HTR-8/SVneo (cell line): ENCODE data around the gene CCDC142.

Experiments used
- DNase-seq: peaks from one replicate; pipeline ENCODE4 v3.0.0; 2011; ENCODE audit warnings: low spot score, mixed read lengths; ENCODE audit not compliant: insufficient read length
- FAIRE-seq: peaks from 2 replicates; lab custom pipeline; 2011; peaks lifted over from hg19 to GRCh38; lab: Jason Lieb, UNC

CCDC142 gene

DNA sequence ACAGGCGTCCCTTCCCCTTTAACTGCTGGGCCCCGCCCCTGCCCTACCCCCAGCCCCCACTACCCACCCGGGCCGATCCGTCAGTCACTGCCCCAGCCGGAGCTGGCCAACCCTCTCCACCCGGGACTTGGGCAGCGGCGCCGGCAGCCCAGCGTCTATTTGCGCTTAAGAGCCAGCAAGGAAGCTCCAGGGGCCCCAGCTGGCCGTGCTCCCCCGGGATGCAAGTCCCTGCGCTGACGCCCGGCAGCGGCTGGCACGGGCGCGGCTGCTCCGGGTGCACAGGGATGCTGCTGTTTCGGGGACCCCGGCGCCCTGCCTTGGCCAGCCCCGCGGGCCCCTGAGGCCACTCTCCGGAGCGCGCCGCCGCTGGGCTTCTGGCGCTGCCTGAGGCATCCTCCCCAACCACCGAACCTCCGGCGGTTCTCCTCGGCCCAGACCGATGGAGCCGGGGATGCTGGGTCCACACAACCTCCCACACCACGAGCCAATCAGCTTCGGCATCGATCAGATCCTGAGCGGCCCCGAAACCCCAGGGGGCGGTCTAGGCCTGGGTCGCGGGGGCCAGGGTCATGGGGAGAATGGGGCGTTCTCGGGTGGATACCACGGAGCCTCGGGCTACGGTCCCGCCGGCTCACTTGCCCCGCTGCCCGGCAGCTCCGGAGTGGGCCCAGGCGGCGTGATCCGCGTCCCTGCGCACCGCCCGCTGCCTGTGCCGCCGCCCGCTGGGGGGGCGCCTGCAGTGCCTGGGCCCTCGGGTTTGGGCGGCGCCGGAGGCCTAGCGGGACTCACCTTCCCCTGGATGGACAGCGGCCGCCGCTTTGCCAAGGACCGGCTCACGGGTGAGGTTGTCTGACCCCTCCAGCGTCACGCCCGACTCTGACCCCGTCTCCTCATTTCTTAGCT lies 31.8 kb upstream of the CCDC142 start, which contains the start of gene TLX2:
Gene TLX2, plus strand, starts transcription at position 83 of the 903 bp plus-strand sequence. Its CDS starts 357 bp downstream, at position 440.
- DNase-seq, result peak; percentile 79
- FAIRE-seq, result peak; percentile 90

DNA sequence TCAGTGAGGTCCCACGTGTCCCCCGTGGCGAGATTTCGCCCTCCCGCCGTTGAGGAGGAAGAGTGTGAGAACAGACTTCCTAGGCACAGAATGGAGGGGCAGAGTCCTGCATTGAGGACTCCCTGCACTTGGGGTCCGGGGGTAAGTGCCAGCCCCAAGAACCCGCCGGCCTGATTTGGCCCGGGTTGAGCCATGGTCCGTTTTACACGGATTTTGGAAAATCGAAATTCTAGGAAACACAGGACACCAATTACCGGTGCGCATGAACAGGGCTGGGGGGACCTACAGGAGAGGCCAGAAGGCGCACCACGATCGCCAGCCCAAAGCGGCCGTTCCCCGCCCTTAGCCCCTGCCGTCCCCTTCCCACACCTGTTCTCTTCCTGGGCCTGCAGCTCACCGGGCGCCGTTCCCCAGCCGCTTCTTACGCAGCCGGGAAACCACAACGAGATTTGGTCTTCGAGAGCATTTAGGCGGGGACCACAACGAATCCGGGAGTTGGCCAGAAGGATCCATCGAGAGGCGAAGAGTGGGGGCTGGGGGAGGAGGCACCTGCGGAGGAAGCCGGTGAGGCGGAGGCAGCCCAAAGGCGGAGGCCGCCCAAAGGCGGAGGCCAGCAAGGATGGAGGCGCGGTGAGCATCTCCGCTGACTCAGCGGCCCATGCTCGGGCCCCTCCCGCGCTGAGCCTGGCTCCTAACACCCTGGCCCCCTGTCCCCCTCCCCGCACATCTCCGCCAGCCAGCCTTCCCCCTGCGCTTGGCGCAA lies 31.0 kb upstream of the CCDC142 start:
- no peak for FAIRE-seq
- no peak for DNase-seq

DNA sequence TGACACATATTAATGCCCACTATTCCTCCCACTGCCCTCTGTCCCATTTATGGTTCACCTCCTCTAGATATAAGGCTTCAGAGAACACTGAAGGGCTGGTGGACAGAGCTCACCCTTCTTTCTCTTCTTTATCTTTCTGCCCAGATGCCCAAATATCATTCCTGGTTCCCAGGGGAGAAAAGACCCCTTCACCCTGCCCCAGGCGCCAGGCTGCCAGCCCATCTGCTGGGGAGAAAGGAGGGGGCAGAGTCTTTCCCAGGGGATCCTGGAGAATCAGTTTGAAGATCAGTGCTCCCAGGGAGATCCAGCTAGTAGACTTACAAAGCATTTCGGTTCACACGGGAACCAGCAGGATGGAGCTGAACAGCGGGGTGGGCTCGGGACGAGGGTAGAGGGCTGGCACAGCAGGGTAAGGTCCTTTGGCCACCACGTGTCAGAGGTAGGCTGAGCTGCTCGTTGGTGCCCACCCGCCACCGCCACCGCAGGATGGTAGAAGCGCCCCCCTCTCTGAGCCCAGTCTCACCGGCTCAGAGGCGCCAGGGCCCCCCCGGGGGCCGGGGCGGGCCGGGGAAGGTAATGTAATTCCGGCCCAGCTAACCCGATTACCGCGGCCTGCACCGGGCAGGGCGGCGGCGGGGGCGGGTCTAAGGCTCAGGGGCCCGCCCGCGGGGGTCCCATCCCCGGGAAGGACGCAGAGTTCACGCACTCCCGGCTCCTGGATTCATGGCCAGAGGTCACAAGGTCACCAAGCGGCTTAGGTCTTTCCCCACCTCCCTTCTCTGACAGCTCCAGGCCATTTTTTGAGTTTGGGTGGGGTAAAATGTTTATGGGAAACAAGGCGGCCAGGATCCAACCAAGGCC lies 30.2 kb upstream of the CCDC142 start:
- FAIRE-seq (no peak), DNase-seq (no peak)

DNA sequence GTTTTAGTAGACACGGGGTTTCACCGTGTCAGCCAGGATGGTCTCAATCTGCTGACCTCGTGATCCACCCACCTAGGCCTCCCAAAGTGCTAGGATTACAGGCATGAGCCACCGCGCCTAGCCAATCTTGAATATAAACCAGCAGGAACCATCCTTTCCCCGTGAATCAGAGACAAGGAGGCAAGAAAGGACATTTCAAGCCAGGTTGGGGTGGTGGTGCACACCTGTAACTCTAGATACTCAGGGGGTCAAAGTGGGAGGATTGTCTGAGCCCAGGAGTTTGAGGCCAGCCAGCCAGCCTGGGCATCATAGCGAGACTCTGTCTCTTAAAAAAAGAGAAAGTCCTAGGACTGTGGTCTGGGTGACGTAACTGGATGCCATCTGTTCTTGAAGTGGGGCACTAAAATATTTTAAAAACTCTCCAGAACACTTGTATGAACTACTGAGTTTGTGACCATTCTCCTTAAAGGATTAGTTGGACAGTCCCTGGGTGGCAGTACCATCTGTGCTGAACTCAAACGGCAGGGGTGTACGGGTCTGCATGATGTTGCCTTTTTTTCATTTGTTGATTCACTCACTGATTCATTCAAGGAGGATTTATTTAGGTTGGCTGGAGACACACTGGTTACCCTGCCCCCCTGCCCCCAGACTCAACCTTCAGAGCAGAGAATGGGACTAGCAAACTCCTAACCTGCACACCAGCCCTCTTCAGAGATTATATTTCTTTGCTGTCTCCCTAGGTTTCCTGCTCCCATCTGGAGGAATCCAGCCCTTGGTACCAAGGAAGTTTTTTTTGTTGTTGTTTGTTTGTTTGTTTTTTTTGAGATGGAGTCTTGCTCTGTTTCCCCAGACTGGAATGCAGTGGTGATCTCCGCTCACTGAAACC lies 28.5 kb upstream of the CCDC142 start:
- FAIRE-seq (no peak), DNase-seq (no peak)

DNA sequence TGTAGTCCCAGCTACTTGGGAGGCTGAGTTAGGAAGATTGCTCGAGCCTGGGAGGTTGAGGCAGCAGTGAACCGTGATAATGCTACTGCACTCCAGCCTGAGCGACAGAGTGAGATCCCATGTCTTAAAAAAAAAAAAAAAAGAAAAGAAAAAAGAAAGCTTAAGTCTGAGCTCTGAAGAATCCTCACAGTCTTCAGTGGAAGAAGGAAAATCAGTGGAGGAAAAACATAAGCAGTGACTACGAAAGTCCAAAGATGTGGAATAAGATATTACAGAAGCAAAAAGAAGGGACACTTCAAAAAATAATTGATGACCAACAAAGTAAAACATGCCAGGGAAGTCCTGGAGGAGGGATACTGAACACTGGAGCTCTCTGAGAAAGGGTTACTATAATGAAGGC lies 27.5 kb upstream of the CCDC142 start:
- FAIRE-seq (no peak), DNase-seq (no peak)

DNA sequence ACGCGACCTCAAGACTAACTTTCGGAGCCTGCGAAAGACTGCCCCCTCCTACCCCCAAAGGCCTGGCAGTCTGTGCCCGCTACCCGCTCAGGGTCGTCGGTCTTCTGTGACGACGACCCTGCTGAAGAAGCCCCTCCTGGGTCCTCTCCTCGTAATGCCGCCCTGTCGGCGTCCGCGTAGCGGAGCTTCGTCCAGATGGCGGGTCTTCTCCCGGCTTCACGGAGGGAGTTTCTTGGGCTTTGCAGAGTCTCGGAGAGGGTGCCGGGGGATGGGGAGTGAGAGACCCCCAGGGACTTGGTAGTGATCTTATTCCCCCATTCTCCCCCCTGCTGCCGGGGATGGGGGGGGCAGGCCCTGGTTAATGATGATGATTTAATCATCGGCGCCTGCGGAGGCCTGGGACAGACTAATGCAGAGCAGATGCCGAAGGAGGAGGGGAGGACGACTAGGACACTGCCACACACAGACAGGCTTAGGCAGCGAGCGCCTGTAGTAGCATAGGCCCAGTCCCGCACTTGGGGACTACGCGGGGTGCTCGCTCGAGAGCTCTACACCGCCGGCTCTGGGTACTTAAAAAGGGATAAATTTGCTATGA lies 25.2 kb upstream of the CCDC142 start:
- FAIRE-seq (no peak), DNase-seq (no peak)

DNA sequence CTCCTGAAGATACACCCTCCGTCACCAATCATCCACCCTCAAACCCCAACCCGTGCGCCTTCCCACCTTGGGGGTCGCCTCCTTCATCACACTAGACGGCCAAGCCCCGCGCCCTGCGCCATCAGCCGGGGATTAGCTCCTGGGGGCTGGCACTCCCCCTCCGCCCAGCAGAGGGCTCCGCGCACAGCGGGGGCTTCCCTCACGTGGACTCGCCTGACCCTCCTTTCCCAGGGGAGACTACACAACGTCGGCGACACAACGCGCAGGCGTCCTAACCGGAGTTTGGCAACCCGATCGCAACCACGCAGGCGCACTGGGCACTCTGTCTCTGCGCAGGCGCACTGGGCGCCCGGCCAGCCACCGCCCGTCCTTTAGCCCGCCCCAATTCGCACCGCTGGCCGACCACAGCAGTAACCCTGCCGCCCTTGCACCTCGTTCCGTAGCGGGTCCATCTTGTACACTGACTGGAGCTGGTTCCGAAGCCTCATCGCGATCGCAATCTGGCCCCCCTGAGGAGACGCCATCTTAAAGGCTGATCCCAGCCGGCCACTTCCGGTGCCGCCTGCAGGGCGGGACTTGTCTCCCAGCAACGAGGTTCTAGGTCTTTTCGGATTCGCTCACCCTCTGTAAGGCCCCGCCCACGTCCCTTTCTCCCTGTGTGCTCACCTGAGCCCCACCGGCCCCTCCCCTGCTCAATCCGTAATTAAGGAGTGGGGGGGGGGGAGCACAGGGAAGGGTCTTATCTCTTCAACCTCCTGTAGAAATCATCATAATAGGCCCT lies 24.5 kb upstream of the CCDC142 start, which contains the start of gene PCGF1:
Gene PCGF1, minus strand, starts transcription at position 551 of the 781 bp plus-strand sequence. Its CDS starts 27 bp downstream, at position 524.
- peak; percentile 98 for DNase-seq
- FAIRE-seq, result peak; percentile 93

DNA sequence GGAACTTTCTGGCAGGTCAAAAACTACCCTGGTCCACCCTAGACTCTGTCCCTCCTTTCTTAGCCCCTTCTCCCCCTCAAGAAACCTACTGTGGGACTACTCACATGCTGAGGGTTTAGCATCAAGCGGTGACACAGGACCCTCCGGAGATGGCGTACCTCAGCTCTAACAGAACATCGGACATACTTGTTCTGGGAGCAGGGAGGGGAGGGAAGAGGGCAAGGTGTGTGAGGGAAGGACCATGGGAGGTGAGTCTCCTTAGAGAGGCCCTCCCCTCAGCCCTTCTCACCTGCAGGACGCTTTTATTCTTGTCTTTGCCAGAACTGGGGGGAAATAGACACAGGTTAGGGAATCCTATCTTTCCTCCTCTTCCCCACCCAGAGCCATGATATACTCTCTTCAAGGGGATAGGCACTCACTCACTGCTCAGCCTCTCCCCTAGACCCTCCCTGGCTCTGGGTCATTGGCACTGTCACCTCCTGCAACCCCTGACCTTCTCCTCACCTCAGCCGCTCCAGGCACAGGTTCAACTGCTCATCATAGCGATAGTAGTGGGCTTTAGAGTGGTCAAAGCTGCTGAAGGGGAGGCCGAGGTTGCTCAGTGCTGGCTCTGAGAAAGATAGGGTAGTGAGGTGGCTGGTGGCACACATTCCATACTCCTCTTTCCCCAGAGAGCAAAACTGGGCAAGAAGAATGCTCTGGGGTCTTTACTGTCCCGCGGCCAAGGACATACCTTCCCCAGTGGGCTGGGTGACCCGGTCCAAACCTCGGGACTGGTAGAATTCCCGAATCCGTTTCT lies 22.8 kb upstream of the CCDC142 start:
- DNase-seq (no peak), FAIRE-seq (no peak)

DNA sequence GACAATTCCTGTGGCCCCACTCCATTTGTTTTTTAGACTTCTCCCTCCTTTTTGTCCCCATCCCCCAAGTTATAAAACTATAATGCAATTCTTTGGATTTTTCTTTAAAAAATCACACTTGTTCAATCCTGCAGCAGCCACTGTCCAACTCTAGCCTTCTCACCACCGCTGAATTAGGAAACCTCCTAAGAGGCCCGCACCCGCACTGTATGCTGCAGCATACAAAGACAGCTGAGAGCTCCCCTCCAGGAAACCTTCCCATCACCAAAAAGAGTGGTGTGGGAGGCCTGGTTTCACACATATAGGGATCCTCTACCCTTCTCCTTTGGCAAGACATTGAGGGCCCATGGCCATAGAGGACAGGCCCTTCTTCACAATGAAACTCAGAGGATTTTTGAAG lies 21.8 kb upstream of the CCDC142 start:
- DNase-seq (no peak), FAIRE-seq (no peak)

DNA sequence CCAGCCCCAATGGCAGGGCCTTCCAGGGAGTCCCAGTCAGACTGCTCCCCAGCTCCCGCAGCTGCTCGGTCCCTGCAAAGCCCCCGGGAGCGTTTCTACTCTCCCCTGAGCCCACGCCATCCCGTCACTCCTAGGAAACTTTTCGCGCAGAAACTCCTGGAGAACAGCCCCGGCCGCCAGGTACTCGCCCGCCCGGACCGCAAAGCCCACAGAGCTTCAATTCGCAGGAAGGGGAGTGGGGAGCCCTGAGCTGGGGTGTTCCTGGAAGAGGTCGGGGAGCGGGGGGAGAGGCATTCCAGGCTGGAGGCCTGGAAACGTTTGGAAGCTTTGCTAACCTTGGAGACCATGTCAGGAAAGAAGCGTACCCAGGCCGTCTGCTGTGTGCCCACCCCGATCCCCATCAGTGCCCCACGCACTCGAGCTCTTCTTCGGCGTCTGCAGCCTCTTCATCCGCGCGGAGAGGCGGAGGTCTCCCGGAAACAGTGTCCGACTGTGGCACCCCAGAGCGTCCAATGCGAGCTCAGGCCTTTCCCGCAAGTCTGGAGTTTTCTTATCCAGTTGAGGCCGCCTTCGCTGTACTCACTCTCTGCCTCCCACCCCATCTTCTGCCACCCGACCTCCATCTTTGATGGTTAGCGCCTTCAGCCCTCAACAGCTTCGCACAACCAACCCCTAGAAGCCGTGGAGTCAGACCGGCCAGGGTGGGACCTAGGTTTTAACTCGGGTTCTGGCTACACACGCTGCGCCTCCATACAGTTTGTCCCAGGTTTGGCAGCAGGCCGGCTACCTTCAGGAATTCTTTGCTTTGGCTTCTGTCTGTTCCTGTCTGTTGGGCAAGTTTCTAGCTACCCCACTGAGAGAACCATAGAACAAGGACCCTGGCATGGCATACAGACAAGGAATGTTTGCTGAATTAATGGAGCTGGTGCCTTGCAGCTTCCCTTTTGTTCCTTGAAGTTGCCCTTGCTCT lies 21.0 kb upstream of the CCDC142 start:
- FAIRE-seq (no peak), DNase-seq (no peak)

DNA sequence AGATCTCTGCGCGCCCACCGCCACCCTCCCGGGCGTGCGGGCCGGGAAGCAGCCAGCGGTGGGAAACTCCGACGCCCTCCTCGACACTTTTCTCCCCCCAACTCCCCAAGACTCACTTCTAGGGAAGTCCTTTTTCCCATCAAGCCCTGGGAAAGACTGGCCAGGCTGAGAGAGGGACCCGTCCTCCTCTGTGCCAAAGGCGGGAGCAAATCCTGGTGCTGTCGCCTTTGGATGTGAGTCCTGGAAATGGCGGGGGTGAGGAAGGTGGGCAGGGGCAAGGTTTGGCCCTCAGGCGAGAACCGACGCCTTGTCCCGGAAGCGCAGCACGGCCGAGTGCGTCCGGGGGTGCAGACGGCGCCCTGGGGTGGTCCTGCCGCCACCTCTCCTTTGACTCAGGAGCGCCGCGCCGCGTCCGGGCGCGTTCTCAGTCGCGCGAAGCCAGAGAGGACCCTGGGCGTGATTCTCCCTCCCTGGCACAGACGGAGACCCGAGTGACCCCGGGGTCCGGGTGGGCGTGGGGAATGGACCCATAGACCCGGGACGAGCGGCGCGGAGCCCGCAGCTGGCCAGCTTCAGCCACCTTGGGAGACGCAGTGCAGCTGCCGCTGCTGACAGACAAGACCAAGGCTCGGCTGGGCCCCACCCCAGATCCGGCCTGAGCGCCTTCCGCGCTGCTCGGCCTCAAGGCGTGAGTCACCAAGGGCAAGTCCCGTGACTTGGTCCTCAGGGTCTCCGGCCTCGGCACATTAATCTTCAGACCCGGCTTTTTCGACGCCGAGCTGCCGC lies 20.1 kb upstream of the CCDC142 start:
- peak; percentile 36 for FAIRE-seq
- DNase-seq, result peak; percentile 93

DNA sequence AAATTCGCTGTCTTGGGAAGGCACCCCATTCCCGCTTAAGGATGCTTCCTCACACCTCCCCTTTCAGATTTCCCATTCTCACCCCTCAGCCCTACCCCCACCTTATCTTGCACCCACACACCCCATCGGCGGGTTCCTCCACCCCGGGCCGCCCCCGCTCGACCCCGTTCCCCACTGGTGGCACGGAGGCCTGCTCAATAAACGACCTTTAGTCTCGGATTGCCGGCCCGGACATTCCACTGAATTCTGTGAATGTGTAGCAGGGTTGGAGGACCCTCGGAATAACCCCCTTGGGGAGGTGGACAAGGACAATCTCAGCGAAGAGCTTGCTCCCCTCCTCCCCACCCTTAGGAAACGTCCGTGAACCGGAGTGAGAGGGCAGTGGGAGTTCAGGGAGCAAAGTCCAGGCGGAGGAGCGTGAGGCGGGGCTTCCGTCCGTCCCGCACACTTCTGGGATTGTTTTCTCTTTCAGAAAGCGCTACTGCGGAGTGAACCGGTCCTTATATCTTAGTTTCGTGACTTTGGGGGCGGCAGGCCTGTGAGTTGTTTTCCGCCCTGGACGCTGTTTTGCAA lies 19.4 kb upstream of the CCDC142 start:
- DNase-seq (no peak), FAIRE-seq (no peak)

DNA sequence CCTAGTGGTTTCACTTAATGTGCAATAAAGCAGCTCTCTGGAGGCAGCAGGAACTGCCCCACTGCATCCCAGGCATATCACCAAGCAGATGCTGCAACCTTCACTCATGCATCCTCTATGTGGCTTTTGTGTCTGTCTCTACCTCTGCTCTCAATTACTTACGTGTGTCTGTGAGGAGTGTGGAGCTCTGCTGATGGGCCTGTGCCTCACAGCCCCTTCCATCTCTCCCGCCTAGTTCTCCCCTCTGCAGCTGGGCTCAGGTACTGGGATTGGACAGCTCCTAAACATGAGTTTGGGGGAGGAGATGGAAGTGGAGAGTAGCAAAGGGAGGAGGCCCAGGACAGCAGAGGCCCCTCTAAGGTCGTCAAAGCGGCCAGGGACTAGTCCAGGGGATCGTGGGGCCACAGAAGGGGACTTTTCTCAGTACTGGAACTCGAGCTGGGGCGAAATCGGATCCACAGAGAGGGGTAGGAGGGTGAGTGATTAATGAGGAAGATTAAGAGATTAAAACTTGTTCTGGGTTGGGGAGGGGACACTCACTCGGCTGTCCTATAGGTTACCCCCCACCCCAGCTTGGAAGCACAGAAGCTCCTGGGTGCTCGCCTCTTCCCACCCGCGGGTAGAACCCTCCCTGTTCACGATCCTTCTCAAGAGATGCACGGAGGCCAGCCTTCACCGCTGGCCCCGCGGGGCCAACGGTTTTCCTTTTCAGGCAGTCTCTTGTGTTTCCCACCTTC lies 18.7 kb upstream of the CCDC142 start:
- FAIRE-seq, result no peak

DNA sequence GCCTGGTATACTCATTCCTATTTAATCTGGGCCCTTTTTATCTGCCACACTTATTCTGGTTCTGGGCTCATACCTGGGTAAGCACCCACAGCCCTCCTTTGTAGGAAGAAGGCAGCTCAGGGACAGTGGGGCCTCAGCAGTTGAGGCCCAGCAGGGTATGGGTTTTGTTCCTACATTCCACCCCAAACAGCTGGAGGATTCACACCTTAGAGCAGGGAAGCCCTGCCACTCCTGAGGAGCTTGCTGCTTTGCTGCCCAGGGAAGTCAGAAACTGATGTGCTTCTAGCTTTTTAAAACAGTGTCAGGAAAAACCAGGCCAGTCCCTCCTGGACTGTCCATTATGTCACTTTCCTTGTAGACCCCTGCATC lies 17.8 kb upstream of the CCDC142 start:
- DNase-seq, result no peak
- FAIRE-seq, result no peak

More for the DNA sequence above, 18.7 kb upstream of the CCDC142 start:
- DNase-seq, result no peak
